IPS DF 4.7 (cell line): ENCODE results near the gene ZC3H18.

ENCODE experiments used
- DNase-seq: peaks from one replicate; pipeline ENCODE4 v3.0.0-alpha.2; 2013; ENCODE audit warnings: low spot score; ENCODE audit errors: extremely low read depth

Gene ZC3H18

DNA sequence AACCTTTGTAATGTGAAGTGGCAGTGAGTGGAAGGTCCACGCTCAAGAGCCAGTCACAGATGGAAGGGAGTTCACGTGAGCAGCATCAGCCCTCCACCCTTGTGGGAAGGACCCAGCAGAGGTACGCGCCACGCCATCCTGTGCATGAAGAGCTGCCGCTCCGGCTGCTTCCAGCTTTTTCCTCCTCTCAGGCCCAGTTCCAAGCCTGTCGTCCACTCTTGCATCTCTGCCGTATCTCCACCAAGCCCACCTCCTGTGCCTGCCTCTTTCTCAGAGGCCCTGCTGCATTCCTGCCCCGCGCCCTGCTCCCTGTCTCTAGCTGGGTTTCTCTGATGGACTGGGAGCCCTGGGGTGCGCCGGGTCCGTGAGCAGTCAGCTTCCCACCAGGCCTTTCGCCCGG, 10.2 kb downstream of the ZC3H18 start:
- DNase-seq, result no peak

DNA sequence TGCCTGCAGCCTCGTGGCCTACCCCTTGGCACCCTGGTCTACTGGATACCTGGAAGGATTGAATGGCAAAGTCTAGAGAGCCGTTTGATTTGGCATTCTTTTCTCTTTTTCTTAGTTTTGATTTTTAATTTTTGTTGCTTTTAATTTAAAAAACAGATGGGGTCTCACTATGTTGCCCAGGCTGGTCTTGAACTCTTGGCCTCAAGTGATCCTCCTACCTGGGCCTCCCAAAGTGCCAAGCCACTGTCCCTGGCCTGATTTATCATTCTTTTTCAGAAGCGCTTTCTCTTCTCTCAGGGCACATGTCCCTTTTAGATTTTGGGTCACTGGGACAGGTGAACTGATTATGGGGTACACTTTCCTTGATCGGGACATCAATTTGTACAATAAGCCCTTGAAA, 10.8 kb downstream of the ZC3H18 start:
- DNase-seq, result no peak

DNA sequence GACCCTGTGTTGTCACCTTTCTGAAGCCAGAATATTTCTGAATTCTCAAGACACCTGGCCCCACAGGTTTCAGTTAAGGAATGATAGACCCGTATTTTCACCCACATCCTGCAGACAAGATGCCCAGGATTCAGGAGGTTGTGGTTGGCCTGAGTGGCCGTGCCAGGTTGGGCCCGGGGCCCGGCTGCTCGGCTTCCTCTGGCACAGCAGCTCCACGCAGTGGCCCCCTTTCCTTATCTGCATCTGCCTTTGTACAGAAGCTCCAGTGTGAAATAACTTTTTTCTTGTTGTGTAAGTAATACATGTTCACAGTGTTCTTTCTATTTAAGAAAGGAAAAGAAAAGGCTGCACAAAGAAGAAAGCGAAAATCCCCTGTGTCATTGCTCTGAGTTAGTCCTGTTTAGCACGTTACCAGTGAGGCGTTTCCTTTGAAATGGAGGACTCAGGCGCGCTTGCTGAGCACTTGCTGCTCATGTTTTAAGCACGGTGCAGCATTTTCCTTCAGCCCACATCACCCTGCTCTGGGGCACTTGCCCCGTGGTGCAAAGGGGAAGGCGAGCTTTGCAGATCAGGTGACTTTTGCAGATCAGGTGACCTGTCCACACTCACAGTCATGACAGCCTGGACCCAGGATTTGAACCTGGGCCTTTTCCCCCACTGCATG, 12.8 kb downstream of the ZC3H18 start:
- no peak for DNase-seq

- DNase-seq, result no peak
Measured at GRCh38 chr16:88584676-88585075, 14.5 kb downstream of the ZC3H18 start.

DNA sequence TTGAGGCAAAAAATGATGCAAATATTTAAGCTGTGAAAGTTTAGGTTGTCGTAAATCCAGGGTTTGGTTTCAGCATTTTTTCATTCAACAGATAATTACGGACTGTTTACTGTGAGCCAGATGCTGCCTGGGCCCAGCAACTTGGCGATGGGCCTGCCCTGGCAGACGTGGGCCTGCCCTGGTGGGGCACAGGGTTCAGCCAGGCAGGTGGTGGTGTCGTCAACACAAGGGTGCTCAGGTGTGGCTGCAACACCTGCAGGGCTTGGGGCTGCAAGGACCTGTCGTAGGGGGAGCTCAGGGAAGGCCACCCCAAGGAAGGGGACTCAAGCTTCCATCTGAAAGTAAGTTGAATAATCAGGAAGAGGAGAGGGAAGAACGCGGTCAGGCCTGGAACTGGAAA, 15.1 kb downstream of the ZC3H18 start:
- DNase-seq, result no peak

- no peak for DNase-seq
Measured at GRCh38 chr16:88585927-88586581, 15.9 kb downstream of the ZC3H18 start.

DNA sequence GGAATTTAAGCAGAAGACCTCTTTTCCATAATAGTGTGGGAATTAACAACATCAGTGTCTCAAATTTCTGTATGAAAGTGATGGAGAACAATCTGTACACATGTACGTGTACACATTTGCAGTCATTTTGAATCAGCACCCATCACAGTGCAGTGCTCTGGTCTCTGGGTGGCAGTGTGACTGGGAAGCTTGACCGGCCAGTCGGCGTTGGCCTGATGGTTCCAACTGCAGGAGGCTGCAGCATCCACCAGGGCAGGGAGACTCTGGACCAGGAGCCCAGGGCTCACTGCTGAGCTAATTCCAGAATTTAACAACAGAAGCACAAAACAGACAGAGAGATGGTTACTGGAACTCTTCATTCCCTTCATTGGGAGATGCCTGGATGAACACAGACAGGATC, 17.9 kb downstream of the ZC3H18 start:
- DNase-seq, result no peak

GRCh38 chr16:88588754-88589153, 18.6 kb downstream of the ZC3H18 start:
- DNase-seq, result no peak

- no peak for DNase-seq
Measured at GRCh38 chr16:88589441-88589840, 19.2 kb downstream of the ZC3H18 start.

GRCh38 chr16:88591577-88592021, 21.4 kb downstream of the ZC3H18 start:
- DNase-seq, result no peak

- no peak for DNase-seq
Measured at GRCh38 chr16:88593061-88593460, 22.9 kb downstream of the ZC3H18 start.

DNA sequence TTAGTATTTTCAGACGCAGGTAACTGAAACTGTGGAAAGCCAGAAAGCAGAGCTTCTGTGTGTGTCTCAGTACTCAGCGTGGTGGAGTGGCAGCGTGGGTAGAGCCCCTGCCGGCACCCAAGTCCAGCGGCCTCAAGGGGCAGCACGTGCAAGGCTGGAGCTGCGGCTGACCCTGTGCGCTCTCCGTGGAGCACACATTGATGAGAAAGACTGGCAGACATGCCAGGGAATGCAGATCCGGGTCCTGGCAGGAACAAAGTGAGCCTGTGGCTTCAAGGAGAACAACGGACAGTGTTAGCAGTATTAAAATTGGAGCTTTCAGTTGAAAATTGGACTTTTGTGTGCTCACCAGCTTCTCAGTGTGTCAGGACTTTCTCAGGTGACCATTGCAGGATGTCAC, 23.3 kb downstream of the ZC3H18 start:
- no peak for DNase-seq

DNA sequence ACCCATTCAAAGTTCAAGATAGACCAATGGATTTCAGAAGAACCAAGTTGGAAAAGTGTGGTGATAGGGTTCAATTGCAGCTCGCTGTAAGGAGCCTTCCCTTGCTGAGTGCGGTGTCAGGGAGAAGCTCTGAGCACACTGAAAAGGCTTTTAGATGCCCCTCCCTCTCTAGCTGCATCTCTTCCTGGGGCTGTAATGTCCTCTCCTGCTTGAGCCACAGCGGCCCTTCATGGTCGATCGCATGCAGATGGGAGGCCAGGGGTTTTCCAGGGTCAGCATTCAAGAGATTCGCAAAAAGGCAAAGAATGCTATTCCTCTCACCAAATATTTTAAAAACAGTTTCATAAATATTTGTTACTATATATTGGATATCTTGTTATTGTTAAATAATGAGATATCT, 23.7 kb downstream of the ZC3H18 start:
- no peak for DNase-seq

DNA sequence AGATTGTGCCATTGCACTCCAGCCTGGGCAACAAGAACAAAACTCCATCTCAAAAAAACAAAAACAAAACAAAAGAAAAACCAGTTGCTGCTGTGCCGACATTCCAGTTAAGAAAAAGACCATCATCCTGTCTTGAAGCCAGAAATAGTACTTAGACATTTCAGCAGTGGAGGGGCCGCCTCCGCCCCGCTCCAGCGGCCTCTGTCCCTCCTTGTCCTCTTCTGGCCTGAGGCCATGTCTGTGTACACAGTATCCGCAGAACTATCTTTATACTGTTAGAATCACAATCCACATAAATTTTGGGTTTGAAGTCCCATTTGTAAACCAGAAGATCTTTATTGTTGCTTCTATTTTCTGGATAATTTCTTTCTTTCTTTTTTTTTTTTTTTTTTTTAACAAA, 24.9 kb downstream of the ZC3H18 start:
- no peak for DNase-seq

DNA sequence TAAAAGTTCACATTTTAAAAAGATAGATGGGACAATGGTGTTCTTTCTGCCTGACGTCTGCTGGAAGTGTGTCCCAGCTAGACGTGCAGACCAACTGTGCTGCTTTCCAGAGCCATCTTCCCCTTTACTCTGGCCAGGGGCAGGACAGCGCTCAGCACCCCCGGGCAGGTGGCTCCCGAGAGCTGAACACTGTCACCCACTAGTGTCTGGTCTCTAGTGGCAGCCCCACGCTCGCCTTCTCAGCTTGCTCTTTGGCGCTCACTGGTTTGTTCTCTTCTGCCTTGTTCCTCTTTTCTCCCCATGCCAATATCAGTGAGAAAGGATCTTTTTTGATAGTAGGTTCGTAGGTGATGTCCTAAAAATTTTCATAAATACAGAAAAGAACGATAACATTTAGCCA, 25.7 kb downstream of the ZC3H18 start:
- DNase-seq, result no peak

- DNase-seq, result no peak
Measured at GRCh38 chr16:88596483-88596882, 26.3 kb downstream of the ZC3H18 start.

GRCh38 chr16:88597856-88598491, 27.8 kb downstream of the ZC3H18 start:
- DNase-seq, result no peak

GRCh38 chr16:88599092-88599733, 29.0 kb downstream of the ZC3H18 start:
- no peak for DNase-seq

GRCh38 chr16:88599825-88600538, 29.8 kb downstream of the ZC3H18 start:
- DNase-seq, result no peak

- DNase-seq, result no peak
Measured at GRCh38 chr16:88600539-88600896, 30.3 kb downstream of the ZC3H18 start.

DNA sequence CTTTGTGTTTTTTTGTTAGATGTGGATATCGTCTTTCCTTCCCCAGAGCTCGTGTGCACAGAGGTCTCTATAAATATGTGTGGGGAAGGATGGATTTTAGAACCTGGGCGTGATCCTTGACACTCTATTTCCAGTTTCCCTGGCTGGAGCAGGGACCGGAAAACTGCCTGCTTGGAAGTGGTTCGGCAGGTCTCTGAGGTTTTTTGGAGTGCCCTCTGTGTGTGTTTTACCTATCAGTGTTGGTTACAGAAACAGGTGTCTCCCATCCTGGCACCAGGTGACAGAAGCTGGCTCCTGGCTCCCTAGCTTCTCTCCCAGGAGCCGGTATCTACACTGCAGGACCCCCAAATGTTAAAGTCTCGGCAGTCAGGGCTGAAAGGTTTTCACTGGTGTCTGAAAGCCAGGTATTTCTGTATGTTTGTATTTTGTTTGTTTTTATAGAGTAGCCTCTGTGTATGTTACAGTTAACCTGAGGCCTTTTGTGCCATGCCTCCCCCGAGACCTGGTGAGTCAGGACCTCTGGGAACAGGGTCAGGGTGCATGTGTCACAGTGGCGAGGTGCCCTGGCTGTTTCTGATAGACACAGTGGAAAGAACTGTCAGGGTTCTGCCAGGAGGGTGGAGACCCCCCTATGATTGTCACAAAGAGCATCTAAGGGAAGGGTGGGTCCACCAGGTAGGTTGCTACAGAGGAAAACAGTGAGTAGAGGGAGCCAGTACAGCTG, 31.3 kb downstream of the ZC3H18 start:
- no peak for DNase-seq
